Iris pigment epithelial cell (primary cell): ENCODE data around the gene ROR1.

Source experiments
- DNase-seq: peaks from one replicate; pipeline ENCODE4 v3.0.0-alpha.2; 2011; ENCODE audit warnings: low read depth

Gene ROR1

GRCh38 chr1:64021066-64021465 is 247.2 kb downstream of the ROR1 start:
- DNase-seq = no peak

GRCh38 chr1:64025051-64025450 is 251.2 kb downstream of the ROR1 start:
- DNase-seq = no peak

- DNase-seq = no peak
These were observed 255.2 kb downstream of the ROR1 start for GRCh38 chr1:64029037-64029436.

DNA sequence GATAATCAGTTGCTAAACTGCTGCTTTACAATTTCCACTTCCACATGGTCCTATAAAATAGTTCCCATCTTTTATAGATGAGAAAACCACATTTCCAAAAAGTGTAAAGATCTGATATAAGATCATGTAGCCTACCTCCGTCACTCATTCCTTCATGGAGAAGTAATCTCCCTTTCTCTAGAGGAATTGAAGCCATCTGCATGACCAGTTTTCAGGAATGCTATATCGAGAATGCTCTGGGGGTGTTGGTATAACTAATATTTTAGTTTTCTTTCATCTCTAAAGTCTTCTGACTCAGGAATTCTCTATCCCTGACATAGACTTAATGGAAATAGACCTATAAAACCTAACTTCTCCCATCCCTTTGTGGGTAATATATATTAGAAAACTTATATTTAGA is 256.6 kb downstream of the ROR1 start:
- peak; percentile 54 for DNase-seq

GRCh38 chr1:64031236-64031635 is 257.4 kb downstream of the ROR1 start:
- peak; percentile 85 for DNase-seq

DNA sequence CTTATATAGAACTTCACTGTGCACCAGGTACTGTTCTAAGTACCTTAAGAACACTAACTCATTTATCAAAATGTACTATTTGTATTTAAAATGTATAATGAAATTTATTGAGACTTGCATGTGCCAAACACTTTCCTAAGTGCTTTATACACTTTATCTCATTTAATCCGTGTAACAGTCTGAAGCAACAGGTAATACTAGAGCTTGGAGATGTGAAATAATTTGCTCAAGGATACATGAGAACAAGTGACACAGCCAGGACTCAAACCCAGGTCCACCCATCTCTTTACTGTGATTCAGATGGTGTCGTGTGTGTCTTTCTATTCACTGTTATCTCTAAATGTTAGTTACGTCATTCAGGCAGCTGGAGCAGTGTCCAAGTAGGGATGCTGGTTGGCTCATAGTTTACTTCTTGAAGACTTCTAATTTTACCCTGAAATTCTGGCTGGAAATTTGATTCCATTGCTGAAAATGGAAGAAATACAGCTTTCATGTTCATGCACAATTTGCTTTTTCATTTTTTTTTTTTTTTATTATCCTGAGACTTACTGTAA is 259.9 kb downstream of the ROR1 start:
- DNase-seq = peak; percentile 92

GRCh38 chr1:64036549-64036948 is 262.7 kb downstream of the ROR1 start:
- DNase-seq = no peak

DNA sequence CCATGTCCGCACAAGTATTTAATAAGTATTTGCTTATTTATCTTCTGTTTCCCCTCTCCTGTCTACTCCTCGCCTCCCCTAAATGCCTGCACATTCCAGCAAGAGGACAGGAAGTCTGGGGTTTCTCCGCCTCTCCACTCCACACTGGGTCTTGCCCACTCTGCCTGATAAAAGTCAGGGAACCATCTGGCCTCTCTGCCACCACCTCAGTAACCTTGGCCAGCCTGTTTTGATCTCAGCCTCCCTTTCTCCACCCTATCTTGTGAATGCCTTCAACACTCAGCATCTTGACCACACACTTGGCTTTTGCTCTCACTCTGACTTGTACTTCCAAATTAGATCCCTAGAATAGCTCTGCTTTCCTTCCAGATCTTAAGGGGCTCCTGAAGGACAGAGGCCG is 264.3 kb downstream of the ROR1 start:
- DNase-seq = peak; percentile 56

DNA sequence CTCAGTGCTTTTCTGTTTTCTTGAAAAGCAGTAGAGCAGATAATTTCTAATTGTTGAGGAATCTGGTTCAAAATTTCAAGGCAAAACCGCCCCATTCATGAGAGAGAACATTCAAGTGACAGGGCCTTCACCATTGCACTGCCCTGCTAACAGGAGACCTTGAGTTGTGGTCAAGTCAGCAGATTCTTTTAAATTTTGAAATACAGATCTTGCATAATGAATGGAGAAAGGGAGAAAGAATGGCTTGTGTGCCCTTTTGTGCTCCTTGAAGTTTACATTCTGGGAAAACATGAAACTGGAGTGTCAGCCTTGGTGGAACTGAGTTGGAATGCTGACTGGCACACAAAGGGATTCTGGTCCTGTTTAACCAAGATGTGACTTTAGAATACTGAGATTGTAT is 265.1 kb downstream of the ROR1 start:
- peak; percentile 85 for DNase-seq

DNA sequence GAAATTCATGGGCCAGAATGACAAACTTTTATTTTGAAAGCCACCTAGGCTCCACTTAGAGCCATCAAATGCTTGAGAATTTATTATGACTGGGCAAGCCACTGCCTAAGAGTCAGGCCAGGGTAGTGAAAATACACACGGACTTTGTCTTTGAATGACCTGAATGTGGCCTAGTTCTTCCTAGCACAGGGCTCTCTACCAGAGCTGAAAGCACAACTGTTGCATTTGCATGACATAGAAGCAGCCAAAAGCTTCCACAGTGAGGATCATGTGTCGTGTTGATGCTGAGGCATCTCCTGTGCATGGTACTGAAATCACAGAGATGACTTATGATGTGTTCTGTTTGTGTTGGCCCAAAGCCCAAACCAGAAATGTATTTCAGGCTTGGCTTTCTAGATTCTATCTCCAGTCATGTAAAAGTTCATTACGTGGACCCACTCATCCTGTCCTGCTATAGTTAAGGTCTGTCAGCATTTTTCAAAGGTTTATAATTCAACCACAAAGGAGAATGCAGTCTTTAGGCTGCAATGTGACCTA is 265.6 kb downstream of the ROR1 start:
- DNase-seq = peak; percentile 100

DNA sequence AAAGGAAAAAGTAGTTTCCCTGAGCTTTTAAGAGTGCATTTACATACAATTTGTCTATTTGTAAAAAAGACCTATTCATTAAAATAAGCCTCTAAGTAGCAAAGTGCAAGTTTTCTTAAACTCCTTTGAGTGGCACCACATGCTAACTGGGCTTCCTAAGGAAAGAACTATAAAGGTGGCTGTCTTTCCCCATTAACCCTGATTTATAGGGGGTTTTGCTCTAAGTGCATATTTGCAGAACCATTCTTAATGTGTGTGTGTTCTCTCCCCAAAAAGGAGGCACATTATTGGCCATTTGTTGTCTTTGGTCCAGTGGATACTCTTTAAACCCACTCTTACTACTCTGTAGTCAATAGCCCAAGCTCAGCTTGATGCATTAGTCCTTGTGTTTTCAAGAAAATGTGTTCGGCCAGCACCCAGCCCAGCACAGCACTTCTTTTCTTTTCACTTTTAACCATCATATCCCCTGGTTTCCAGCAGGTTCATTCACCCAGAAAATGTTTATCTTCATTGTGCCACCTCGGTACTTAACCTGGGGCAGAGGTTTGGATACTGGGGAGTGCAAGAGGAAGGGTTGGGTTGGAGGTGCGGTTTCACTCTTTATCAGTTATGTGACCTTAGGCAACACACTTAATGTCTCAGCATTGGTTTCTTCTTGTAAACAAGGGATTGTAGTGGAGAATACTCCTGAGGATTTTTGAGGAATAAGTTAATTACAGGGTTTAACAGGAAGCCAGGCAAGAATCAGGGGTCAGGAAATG is 267.7 kb downstream of the ROR1 start:
- DNase-seq = peak; percentile 41

DNA sequence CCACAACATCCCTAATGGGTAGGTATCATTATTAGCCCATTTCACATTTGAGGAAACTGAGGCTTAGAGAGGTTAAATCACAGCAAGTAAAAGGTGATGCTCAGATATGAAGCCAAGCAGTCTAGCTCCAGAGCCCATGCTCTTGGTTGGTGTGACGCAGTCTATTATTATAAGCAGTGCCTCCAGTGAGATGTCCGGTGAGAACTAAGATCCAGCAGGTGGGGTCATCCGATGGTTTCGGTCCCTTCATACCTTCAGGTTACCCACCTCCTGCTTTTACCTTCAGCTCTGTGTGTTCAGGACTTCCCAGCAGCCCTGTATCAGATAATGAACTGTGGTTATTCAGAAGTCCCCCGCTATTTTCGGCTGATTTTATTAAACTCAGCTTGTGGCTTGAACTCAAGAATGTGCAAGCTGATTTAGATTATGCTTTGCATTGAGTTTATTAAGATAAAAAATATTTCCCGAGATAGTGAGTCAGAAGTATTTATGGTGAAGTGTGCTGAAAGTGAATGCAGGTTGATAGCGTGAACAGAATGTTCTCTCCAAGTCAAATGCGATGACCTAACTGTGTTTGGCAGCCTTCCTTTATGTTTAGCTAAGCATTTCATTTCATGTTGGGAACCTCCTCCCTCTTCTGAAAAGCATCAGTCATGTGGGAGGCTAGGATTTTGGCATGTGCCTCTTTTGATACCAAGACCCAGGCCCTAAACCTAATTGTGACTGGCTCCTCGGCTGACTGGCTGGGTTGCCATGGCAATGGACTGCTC is 268.7 kb downstream of the ROR1 start:
- DNase-seq = peak; percentile 100

GRCh38 chr1:64043288-64043687 is 269.5 kb downstream of the ROR1 start:
- peak; percentile 60 for DNase-seq

DNA sequence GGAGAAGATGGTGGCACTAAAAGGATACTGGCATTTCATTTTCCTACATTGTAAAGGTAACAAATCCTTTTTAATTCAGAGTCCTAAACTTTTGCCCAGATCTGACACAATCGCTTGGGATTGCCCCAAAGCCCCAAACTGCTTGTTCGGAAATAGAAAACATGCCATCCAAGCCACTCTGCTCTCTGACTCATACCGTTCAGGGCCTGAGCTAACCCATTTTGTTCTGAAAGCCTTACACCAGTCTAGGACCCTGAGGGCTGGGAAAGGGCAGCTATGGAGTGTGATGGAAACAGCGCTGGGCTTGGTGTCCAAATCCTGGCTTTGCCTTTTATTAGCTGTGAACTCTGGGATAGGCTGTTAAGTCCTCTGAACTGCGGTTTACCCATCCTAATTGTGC is 270.2 kb downstream of the ROR1 start:
- peak; percentile 88 for DNase-seq

GRCh38 chr1:64046243-64046642 is 272.4 kb downstream of the ROR1 start:
- no peak for DNase-seq

GRCh38 chr1:64046891-64047290 is 273.1 kb downstream of the ROR1 start:
- no peak for DNase-seq

DNA sequence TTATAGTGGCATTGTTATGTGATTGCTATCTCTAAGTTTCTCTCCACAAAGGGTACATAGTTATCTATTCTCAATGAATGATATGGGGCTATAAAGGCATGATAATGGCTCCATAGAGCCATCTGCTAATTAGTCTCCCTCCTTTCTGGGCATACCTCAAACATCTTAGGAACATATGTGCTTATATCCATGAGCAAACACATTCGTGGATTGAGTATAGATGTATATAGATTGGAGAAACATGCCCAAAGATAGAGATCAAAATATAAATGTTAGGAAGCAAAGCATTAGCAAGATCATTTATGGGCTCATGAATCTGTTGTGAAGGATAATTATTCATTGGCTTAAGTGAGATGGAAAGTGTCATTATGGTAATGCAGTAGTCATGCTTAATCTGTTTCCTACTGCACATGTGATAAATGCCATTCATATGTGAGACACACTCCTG is 273.8 kb downstream of the ROR1 start:
- DNase-seq = no peak

DNA sequence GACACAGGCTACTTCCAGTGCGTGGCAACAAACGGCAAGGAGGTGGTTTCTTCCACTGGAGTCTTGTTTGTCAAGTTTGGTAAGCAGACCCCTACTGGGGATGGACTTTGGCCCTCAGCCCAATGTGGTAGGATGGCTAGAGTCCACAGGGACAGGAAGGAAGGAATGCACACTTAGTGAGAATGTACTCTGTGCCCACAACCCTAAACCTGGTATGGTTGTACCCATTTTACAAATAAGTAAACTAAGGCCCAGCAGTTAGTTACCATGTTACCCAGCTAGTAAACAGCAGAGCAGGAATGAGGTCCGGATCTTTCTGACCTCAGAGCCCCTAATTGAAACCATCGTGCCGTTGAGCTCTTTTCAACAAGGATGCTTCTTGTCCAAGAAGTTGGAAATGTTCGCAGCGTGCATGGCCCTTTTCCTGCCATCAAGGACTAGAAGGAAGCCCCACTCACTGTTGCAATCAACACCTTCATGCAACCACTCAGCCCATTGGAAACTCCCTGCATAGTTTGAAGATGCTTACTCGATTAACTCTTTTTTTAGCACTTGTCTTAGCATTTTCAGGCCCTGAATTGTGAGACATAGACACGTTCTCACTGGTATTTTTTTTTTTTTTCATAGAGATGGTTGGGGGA is 276.2 kb downstream of the ROR1 start:
- DNase-seq = no peak

DNA sequence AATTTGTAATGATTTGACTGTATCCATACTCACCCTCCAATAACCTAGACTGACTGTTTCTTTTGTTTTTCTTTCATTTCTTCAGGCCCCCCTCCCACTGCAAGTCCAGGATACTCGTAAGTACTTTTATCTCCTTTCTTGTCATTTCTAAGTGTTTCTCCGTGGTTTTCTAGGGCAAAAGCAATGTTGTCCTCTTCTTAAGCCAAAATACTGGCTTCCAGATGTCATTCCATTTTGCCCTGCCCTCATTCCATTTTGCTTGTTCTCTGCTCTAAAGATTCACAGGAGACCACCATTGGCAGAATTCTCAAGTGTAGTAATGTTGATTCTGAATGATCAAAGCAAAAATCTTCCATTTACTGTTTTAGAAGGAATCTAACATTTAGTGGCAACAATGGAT is 276.8 kb downstream of the ROR1 start:
- DNase-seq = no peak

GRCh38 chr1:64051796-64052195 is 278.0 kb downstream of the ROR1 start:
- DNase-seq = no peak

DNA sequence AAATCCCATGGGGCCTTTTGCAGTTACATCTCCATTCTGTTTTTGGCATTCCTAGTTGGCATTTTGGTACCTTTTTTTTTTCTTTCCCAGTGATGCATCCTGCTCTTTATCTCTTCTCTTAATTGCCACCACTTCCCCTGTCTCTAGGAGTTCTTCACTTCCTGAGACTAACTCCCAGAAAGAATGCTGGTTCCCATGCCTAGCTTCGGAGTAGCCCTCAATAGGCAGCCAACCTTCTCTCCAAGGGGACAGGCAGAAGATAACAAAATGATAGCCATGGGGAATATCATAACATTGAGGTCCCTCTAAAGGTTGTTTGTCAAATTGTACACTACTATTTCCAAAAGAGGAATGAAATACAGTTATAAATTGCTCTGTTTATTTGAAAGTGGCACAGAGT is 279.0 kb downstream of the ROR1 start:
- no peak for DNase-seq

DNA sequence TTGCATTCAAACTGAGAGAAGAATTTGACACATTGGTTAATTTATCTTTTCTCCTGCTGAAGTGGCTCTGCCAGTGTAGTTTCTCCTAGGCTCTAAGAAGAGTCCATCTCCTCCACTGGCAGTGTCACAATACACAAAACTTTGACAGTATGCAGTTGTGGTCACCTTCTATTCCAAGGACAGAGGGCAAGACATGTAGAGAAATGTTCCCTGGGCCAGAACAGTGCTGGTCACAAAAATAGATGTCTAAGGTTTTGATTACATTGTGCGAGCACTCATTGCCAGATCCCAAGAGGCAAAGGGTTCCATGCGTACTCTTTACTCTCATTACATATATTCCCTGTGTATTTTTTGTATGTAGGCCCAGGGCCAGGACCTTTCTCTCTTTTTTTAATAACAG is 281.5 kb downstream of the ROR1 start:
- DNase-seq = no peak
